Activated T-helper 1 cell treated with anti-CD3 and anti-CD28 coated beads, Interleukin-12 subunit alpha, Interleukin-12 subunit beta, Interleukin-2, Interleukin-4 antibody, amounts not matched to agents 30 ng/mL and 10 ng/mL and 1 ng/mL, durations not matched to agents 14 hours and 24 hours and 36 hours (primary cell): ENCODE results near the gene GABRD. TPM values are rescaled to one million over a fixed set of nuclear protein-coding genes. Genes with fewer than 3 reads are reported as not detected.

Experiments
- DNase-seq: peaks from one replicate; pipeline ENCODE4 v3.0.0; 2021; ENCODE audit warnings: low spot score
- H3K27ac Mint-ChIP-seq: one replicate; pipeline ENCODE4 v1.8.0; 2021; ENCODE audit warnings: mild to moderate bottlenecking, mixed read lengths
- H3K27me3 Mint-ChIP-seq: one replicate; pipeline ENCODE4 v1.8.0; 2022; ENCODE audit warnings: mild to moderate bottlenecking, moderate library complexity, mixed read lengths; ENCODE audit not compliant: insufficient read depth
- H3K36me3 Mint-ChIP-seq: one replicate; pipeline ENCODE4 v1.8.0; 2021; ENCODE audit warnings: low read depth, mixed read lengths
- H3K4me1 Mint-ChIP-seq: one replicate; pipeline ENCODE4 v1.8.0; 2021; ENCODE audit warnings: low read depth, mixed read lengths
- H3K4me3 Mint-ChIP-seq: one replicate; pipeline ENCODE4 v1.8.0; 2021; ENCODE audit warnings: mild to moderate bottlenecking, moderate library complexity, mixed read lengths
- H3K9me3 Mint-ChIP-seq: one replicate; pipeline ENCODE4 v1.8.0; 2021; ENCODE audit warnings: mixed read lengths
- intact Hi-C: fragments of 100-400 bp; cut with micrococcal nuclease; formaldehyde crosslinking; loops from one replicate; pipeline ENCODE4 v1.15.1; 2024
- total RNA-seq: library from RNA; stranded (reverse); gene quantifications from 2 replicates; pipeline ENCODE4 v1.2.3, GENCODE V29; 2022

The GABRD gene
- total RNA-seq, 1 donor from 2014 or later = 0.26 TPM

DNA sequence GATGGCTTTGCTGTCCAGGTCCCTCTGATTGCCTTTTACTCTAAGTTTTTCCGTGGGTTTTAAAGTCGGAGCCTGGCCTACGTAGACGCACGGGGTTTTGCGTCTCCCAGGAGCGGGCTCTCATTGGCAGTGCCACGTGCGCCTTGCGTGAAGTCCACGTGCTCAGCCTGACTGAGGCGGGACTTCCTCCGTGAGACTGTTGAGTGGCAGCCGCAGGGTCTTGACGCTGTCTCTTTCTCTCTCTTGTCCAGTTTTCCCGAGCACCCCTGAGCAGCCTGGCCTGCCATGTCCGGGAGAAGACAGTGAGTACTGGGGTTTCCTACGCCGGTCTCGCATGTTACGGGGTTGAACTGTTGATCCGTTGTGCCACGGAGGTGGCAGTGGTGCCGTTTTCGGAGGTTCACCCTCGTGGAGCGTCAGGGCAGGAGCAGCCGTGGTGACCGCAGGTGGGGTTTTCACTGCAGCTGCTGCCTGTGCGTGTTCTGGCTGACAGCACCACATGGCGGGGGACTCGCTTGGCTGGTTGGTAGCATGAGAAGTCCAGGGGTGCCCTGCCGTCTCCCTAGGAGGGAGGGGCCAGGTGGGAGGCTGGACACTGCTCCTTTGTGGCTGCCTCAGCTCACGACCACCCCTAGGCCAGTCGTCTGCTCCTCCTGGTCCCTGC lies 40.3 kb downstream of the GABRD start:
- intact Hi-C loops = no loop called here
- H3K27me3 Mint-ChIP-seq = no peaks in the 10 kb centered on the region
- no peaks in the 10 kb centered on the region for H3K9me3 Mint-ChIP-seq
- no peak for DNase-seq
- no peak overlapping the region for H3K4me3 Mint-ChIP-seq
- H3K4me1 Mint-ChIP-seq = no peaks in the 10 kb centered on the region
- no peaks in the 10 kb centered on the region for H3K36me3 Mint-ChIP-seq
- H3K27ac Mint-ChIP-seq = no peak overlapping the region

DNA sequence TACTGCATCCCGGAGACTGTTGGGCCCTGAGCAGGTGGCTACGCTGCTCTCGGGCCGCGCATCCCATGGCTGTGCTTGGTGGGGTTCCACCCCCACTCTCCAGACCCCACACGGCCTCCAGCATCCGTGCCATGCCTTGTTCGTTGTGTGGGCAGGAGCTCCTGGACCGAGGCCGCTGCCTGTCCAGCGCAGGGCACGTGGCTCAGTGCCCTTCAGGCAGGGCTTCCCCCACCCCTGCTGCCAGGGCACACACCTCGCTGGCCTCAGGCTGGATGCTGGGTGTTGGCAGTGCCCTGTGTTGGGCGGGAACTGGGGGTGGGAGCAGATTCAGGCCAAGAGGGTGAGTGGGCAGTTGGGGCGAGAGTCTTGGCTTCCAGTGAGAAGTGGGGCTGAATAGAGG lies 40.9 kb downstream of the GABRD start:
- H3K4me3 Mint-ChIP-seq = no peak overlapping the region
- H3K36me3 Mint-ChIP-seq = no peaks in the 10 kb centered on the region
- intact Hi-C loops = no loop called here

DNA sequence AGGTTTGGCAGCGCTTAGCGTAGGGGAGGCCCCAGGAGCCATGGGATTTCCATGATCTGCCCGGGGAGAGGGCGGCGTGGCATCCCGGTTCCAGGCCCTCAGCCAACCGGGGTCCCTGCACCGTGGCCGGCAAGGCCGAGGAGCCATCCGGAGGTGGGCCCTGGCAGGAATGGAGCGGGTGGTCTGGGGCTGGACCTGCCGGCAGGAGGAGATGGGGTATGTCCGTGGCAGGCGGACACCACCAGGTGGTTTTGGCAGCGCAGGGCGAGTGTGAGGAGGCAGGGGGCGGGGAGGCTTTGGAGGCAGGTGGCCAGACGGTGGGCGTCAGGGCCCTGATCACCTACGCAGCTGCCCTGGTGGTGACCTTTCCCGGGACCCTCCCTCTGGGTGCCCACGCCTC lies 41.4 kb downstream of the GABRD start:
- DNase-seq = no peak
- Mint-ChIP-seq H3K9me3 (no peaks in the 10 kb centered on the region), H3K36me3 (no peaks in the 10 kb centered on the region), H3K4me3 (no peak overlapping the region), H3K27ac (no peak overlapping the region), H3K27me3 (no peaks in the 10 kb centered on the region), H3K4me1 (no peaks in the 10 kb centered on the region)
- intact Hi-C loops = no loop called here

More for the DNA sequence above, 40.9 kb downstream of the GABRD start:
- Mint-ChIP-seq H3K9me3 (no peaks in the 10 kb centered on the region), H3K4me1 (no peaks in the 10 kb centered on the region), H3K27ac (no peak overlapping the region), H3K27me3 (no peaks in the 10 kb centered on the region)
- DNase-seq = no peak

GRCh38 chr1:2061065-2061778 lies 42.1 kb downstream of the GABRD start:
- H3K36me3 Mint-ChIP-seq = no peaks in the 10 kb centered on the region
- no peaks in the 10 kb centered on the region for H3K9me3 Mint-ChIP-seq
- no peak overlapping the region for H3K4me3 Mint-ChIP-seq

DNA sequence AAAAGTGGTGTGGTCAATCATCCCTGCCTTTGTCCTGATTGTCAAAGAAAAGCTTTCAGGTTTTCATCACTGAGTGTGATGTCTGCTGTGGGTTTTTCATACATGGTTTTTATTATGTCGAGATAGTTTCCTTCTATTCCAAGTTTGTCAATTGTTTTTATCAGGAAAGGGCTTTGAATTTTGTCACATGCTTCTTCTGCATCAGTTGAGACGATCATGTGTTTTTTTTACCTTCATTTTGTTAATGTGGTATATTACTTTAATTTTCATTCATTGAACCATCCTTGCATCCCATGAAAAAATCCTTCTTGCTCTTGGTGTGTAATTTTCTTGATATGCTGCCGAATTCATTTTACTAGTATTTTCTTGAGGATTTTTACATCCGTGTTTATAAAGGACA lies 46.6 kb downstream of the GABRD start:
- intact Hi-C loops = no loop called here
- H3K9me3 Mint-ChIP-seq = no peaks in the 10 kb centered on the region
- H3K36me3 Mint-ChIP-seq = no peaks in the 10 kb centered on the region
- H3K27me3 Mint-ChIP-seq = peaks cover 3% of the 10 kb centered on the region
- DNase-seq = no peak
- no peaks in the 10 kb centered on the region for H3K4me1 Mint-ChIP-seq
- no peak overlapping the region for H3K4me3 Mint-ChIP-seq
- H3K27ac Mint-ChIP-seq = no peak overlapping the region

More at GRCh38 chr1:2061065-2061778, 42.1 kb downstream of the GABRD start:
- Mint-ChIP-seq H3K4me1 (no peaks in the 10 kb centered on the region), H3K27me3 (peaks cover 3% of the 10 kb centered on the region), H3K27ac (no peak overlapping the region)
- intact Hi-C loops = no loop called here
- DNase-seq = no peak

- H3K4me1 Mint-ChIP-seq = no peaks in the 10 kb centered on the region
- no peak overlapping the region for H3K4me3 Mint-ChIP-seq
- peaks cover 3% of the 10 kb centered on the region for H3K27me3 Mint-ChIP-seq
- no peak for DNase-seq
- no peaks in the 10 kb centered on the region for H3K36me3 Mint-ChIP-seq
- no peak overlapping the region for H3K27ac Mint-ChIP-seq
- H3K9me3 Mint-ChIP-seq = no peaks in the 10 kb centered on the region
- intact Hi-C loops = no loop called here
Measured at GRCh38 chr1:2067393-2067792, 48.2 kb downstream of the GABRD start.

DNA sequence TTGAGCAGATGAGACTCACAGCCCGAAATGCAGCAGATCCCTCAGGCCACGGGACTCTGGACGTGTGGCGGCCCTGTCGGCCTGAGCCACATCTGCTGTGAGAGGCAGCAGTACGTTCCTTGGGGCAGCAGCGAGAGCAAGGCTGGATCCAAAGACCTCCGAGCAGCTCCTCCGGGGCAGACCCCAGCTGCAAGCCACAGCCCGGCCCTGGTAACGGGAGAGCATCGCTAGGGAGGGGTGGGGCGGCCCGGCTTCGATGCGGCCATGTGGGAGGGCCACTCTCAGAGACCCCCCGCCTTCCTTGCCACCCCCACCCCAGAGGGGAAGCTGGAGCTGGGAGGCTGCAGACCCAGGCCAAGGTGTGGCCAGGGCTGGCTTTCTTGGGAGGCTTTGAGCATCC lies 48.8 kb downstream of the GABRD start:
- Mint-ChIP-seq H3K4me1 (no peaks in the 10 kb centered on the region), H3K27me3 (peaks cover 3% of the 10 kb centered on the region), H3K4me3 (no peak overlapping the region), H3K9me3 (no peaks in the 10 kb centered on the region), H3K36me3 (no peaks in the 10 kb centered on the region), H3K27ac (no peak overlapping the region)
- intact Hi-C loops = no loop called here
- no peak for DNase-seq

- Mint-ChIP-seq H3K4me1 (no peaks in the 10 kb centered on the region), H3K36me3 (no peaks in the 10 kb centered on the region), H3K27me3 (peaks cover 3% of the 10 kb centered on the region), H3K27ac (no peak overlapping the region), H3K4me3 (no peak overlapping the region), H3K9me3 (no peaks in the 10 kb centered on the region)
- DNase-seq = no peak
- intact Hi-C loops = no loop called here
Measured at GRCh38 chr1:2068951-2069350, 49.8 kb downstream of the GABRD start.

DNA sequence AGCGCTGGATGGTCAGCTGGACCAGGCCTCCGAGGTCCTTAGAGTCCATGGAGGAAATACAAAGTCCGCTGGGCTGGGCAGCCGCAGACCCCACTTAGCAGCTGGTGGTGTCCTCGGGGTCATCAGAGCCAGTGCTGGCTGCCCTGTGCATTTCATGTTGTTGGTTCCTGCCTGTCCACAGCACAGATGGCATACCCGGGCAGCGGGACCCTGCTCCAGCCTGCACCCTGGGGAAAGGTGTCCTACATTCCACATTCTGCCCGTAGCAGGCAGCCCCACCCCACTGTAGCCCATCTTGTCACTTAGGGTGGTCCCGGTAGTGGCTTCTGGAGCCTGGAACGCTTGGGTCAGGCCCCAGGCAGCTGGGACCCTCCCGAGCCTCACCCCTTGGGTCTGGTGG lies 50.9 kb downstream of the GABRD start:
- Mint-ChIP-seq H3K9me3 (no peaks in the 10 kb centered on the region), H3K4me3 (no peak overlapping the region), H3K36me3 (no peaks in the 10 kb centered on the region), H3K27ac (no peak overlapping the region), H3K27me3 (peaks cover 3% of the 10 kb centered on the region), H3K4me1 (no peaks in the 10 kb centered on the region)
- no peak for DNase-seq
- intact Hi-C loops = no loop called here

DNA sequence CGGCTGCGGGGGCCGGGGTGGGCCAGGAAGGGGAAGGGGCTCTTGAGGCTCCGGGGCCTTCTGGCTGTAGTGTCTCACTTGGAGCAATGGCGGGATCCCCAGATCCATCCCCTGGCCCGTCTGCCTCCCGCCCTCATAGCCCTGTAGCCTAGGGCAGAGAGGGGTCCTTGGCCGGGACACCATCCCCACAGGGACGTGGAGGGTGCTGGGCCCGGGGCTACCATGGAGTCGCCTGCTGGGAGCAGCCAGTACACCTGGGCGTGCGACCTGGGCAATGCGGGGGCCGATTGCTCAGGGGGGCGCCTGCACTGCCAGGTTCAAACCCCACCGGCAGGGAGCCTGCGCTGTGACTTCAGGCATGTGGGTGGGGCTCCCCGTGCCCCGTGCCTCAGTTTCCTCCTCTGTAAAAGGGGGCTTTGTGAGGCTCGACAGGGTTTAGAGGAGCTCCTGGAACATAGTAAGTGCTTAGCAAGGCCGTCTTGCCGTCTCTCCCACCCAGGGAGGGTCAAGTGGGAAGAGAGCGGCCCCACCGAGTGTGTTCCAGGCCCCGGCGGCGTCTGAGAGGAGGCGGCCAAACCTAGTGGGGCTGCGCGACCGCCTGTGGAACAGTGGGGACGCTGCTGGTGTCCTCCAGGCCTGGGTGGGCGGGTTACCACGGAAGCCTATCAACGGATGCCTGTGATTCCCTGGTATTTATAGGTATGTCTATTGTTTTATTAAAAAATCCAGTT lies 51.8 kb downstream of the GABRD start:
- H3K27ac Mint-ChIP-seq = no peak overlapping the region
- H3K4me1 Mint-ChIP-seq = no peaks in the 10 kb centered on the region
- no peak for DNase-seq
- H3K36me3 Mint-ChIP-seq = no peaks in the 10 kb centered on the region
- intact Hi-C loops = no loop called here
- H3K9me3 Mint-ChIP-seq = no peaks in the 10 kb centered on the region
- H3K4me3 Mint-ChIP-seq = no peak overlapping the region
- H3K27me3 Mint-ChIP-seq = peaks cover 1% of the 10 kb centered on the region

DNA sequence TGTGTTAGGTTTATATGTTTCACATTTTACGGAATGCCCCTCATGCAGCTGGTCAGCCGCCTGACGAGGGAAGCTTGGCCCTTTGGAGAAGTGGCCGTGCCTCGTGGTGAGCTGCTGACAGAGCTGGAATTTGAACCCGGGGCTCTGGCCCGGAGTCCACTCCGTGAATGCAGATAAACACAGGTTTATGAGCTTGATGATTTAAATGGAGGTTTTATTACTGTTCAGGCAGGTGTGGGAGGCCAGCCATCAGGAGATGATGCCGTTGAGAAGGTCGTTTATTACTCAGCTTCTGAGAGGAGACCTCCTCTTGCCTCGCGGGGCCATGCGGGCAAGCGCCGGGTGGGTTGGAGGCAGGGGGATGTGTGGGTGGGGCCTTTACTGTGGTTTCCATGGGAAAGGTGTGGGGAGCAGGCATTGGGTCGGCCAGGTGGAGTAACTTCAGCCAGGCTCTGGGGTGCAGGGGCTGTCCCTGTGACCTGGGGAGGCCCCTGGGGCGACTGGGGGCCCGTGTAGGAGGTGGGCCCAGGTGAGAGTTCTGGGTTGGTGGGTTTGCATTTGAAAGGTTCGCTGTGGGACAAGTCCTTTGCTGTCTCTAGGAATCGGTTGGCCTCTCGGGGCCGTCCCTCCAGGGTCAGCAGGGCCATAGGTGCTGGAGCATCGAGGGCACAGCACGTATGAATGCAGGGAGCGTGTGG lies 53.1 kb downstream of the GABRD start:
- Mint-ChIP-seq H3K9me3 (peaks cover 3% of the 10 kb centered on the region), H3K27ac (no peak overlapping the region), H3K27me3 (no peaks in the 10 kb centered on the region), H3K4me3 (no peak overlapping the region), H3K36me3 (no peaks in the 10 kb centered on the region), H3K4me1 (no peaks in the 10 kb centered on the region)
- DNase-seq = no peak
- intact Hi-C loops = no loop called here

DNA sequence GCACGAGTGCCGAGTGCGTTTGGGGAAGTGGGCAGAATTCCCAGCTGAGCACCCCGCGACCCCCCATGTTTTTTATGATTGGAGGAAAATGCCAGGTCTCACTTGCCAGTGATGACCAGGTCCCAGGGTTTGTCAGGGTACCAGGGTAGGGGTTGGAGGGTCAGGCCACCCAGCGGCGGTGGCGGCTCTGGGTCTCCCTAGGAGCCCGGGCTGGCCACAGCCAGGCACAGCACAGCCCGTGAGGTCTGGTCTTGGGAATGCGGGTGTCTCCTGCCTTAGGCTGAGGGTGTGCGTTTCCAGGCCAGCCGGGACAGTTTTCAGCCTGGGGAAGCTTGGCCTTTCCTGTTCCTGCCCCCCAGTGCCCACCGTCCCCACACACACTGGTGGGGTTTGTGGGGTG lies 53.7 kb downstream of the GABRD start:
- Mint-ChIP-seq H3K4me3 (no peak overlapping the region), H3K4me1 (no peaks in the 10 kb centered on the region), H3K36me3 (no peaks in the 10 kb centered on the region), H3K27me3 (no peaks in the 10 kb centered on the region), H3K27ac (no peak overlapping the region), H3K9me3 (peaks cover 9% of the 10 kb centered on the region)
- intact Hi-C loops = no loop called here
- DNase-seq = no peak
